Loucy (cell line): ENCODE measurements around the gene CST9L.

Experiments
- H2AFZ ChIP-seq: fragments of 200-600 bp; sonication (generic); 2 replicates; pipeline ENCODE4 v1.6.0; 2016; ENCODE audit warnings: antibody characterized with exemption, mild to moderate bottlenecking, low read length, moderate library complexity
- H3F3A ChIP-seq: fragments of 200-600 bp; 2 replicates; pipeline ENCODE4 v1.6.0; 2016; ENCODE audit warnings: antibody characterized with exemption, low read depth, mild to moderate bottlenecking
- H3K27me3 ChIP-seq: fragments of 200-600 bp; sonication (generic); 2 replicates; pipeline ENCODE4 v1.6.1; 2014; ENCODE audit warnings: low read length, mild to moderate bottlenecking; ENCODE audit not compliant: insufficient read depth, poor library complexity, severe bottlenecking
- H3K36me3 ChIP-seq: fragments of 200-600 bp; sonication (generic); 2 replicates; pipeline ENCODE4 v1.6.1; 2016; ENCODE audit warnings: low read length; ENCODE audit not compliant: insufficient read depth
- H3K4me1 ChIP-seq: fragments of 200-600 bp; sonication (generic); 2 replicates; pipeline ENCODE4 v1.5.1; 2014; ENCODE audit warnings: low read length, mild to moderate bottlenecking; ENCODE audit not compliant: insufficient read depth, poor library complexity, severe bottlenecking
- H3K4me2 ChIP-seq: fragments of 200-600 bp; sonication (generic); 2 replicates; pipeline ENCODE4 v1.6.0; 2014; ENCODE audit warnings: antibody characterized with exemption, low read length, low read depth, mild to moderate bottlenecking; ENCODE audit not compliant: poor library complexity, severe bottlenecking
- H3K4me3 ChIP-seq: fragments of 200-600 bp; sonication (generic); 2 replicates; pipeline ENCODE4 v1.5.1; 2014; ENCODE audit warnings: low read length, mild to moderate bottlenecking, mixed read lengths; ENCODE audit not compliant: poor library complexity, severe bottlenecking
- H3K79me2 ChIP-seq: fragments of 200-600 bp; sonication (generic); 2 replicates; pipeline ENCODE4 v1.6.1; 2014; ENCODE audit warnings: low read length; ENCODE audit not compliant: insufficient read depth
- H3K9ac ChIP-seq: fragments of 200-600 bp; sonication (generic); 2 replicates; pipeline ENCODE4 v1.6.0; 2014; ENCODE audit warnings: mild to moderate bottlenecking, low read depth, low read length, moderate library complexity; ENCODE audit not compliant: poor library complexity, severe bottlenecking
- H3K9me2 ChIP-seq: fragments of 200-600 bp; sonication (generic); replicated peaks from 2 replicates; pipeline ENCODE4 v1.6.1; 2016; ENCODE audit warnings: low read depth, low read length, mixed read lengths
- H3K9me3 ChIP-seq: fragments of 200-600 bp; sonication (generic); 2 replicates; pipeline ENCODE4 v1.6.1; 2014; ENCODE audit warnings: mild to moderate bottlenecking, antibody characterized with exemption, low read length, low read depth; ENCODE audit not compliant: insufficient read depth
- H4K20me1 ChIP-seq: fragments of 200-600 bp; sonication (generic); 2 replicates; pipeline ENCODE4 v1.6.0; 2014; ENCODE audit warnings: antibody characterized with exemption, low read length, mild to moderate bottlenecking; ENCODE audit not compliant: insufficient read depth, poor library complexity, severe bottlenecking
- EZH2phosphoT487 ChIP-seq: fragments of 200-600 bp; IDR thresholded peaks from 2 replicates; pipeline ENCODE4 v1.6.1; 2018; ENCODE audit warnings: antibody characterized with exemption, mild to moderate bottlenecking, moderate library complexity, borderline replicate concordance
- TF ChIP-seq, protein P1 (sequence below): fragments of 200-600 bp; sonication (generic); conservative IDR thresholded peaks from 2 replicates; pipeline ENCODE4 v1.5.1; 2014; ENCODE audit warnings: mild to moderate bottlenecking, antibody characterized with exemption, low read length

Gene CST9L

DNA sequence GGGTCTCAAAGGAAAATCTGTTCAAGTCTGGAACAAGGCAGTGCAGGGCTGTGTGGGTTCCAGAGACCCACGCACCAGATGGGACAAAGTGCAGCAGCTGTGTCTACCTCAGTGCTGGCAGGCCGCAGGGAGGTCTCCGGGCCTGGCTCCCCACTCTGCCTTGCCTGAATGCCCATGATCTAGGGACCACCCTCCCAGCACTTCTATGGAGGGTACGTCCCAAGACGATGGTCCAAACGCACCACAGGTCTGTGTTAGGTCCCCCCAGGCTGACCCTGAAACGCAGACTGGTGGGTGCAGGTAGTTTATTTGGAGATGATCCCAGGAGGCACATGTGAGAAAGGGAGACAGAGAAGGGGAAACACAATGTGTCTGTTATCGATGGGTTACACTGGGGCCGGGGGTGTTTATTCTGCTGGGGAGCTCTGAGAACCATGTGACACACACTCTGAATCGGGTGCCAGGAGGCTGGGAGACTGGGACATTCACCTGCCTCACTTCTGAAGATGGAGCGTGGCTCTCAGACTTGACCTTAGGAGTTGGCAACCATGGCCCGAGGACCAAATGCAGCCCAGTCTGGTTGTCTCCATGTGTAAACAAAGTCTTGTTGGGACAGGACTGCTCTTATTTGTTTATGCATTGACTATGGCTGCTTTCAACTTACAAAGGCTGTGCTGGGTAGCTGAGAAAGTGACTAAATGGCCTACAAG lies 21.7 kb downstream of the CST9L start:
- H3K4me3 ChIP-seq = no peak overlapping the region
- TF ChIP-seq, protein P1, sequence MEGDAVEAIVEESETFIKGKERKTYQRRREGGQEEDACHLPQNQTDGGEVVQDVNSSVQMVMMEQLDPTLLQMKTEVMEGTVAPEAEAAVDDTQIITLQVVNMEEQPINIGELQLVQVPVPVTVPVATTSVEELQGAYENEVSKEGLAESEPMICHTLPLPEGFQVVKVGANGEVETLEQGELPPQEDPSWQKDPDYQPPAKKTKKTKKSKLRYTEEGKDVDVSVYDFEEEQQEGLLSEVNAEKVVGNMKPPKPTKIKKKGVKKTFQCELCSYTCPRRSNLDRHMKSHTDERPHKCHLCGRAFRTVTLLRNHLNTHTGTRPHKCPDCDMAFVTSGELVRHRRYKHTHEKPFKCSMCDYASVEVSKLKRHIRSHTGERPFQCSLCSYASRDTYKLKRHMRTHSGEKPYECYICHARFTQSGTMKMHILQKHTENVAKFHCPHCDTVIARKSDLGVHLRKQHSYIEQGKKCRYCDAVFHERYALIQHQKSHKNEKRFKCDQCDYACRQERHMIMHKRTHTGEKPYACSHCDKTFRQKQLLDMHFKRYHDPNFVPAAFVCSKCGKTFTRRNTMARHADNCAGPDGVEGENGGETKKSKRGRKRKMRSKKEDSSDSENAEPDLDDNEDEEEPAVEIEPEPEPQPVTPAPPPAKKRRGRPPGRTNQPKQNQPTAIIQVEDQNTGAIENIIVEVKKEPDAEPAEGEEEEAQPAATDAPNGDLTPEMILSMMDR = no peak
- no peaks in the 10 kb centered on the region for H3K79me2 ChIP-seq
- H3K4me1 ChIP-seq = no peaks in the 10 kb centered on the region
- H3K27me3 ChIP-seq = no peaks in the 10 kb centered on the region
- H2AFZ ChIP-seq = no peak overlapping the region
- H3K4me2 ChIP-seq = no peak overlapping the region
- H3K36me3 ChIP-seq = no peaks in the 10 kb centered on the region
- H3K9me3 ChIP-seq = no peaks in the 10 kb centered on the region
- no peak overlapping the region for H3K9ac ChIP-seq
- no peaks in the 10 kb centered on the region for H3K9me2 ChIP-seq
- H3F3A ChIP-seq = no peaks in the 10 kb centered on the region
- H4K20me1 ChIP-seq = no peaks in the 10 kb centered on the region

DNA sequence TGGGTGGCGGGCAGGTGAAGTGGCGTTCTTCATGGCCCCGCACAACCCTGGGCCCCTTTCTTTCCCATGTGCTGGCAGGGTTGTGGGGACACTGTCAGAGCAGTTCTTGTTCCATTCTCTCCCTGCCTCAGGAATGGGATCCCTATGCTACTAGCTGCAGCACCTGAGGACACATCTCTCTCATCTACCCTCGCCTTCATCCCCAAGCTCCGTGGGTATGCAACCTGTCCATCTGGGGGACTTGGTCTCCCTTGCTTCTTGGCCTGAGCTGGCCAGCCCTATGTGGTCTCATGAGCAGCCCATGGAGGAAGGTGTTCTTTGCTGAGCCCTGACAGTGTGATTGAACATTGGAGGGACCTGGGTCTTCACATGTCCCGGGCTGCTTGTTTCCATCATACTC lies 24.2 kb downstream of the CST9L start:
- TF ChIP-seq, protein P1 = no peak
- TF ChIP-seq EZH2phosphoT487 = no peak
- H3K4me3 ChIP-seq = no peak overlapping the region

DNA sequence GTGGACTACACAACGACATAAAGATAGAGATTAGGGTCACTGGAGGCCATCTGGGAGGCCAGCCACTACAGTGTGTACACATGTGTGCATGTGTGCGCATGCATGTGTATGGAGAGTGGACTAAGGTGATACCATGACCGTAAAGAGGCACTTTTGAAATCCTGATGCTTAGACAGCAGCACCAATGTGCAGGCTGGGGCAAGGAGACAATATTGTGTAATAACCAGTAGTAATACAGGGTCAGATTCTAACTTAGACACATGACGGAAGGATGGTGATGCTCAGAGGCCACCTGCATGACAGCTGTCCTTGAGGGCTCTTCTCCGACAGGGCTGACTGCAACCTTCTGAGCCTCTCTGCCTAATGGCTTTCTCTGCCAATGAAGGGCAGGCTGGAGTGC lies 25.5 kb downstream of the CST9L start:
- Histone ChIP-seq H3K79me2 (no peaks in the 10 kb centered on the region), H4K20me1 (no peaks in the 10 kb centered on the region), H3K9me2 (no peaks in the 10 kb centered on the region), H3F3A (no peaks in the 10 kb centered on the region), H3K9me3 (no peaks in the 10 kb centered on the region), H3K4me1 (no peaks in the 10 kb centered on the region), H3K36me3 (no peaks in the 10 kb centered on the region), H2AFZ (no peak overlapping the region), H3K4me3 (no peak overlapping the region), H3K27me3 (no peaks in the 10 kb centered on the region), H3K4me2 (no peak overlapping the region), H3K9ac (no peak overlapping the region)
- TF ChIP-seq, protein P1 = no peak
- no peak for TF ChIP-seq EZH2phosphoT487

More for the DNA sequence above, 24.2 kb downstream of the CST9L start:
- no peaks in the 10 kb centered on the region for H3K79me2 ChIP-seq
- H4K20me1 ChIP-seq = no peaks in the 10 kb centered on the region
- no peaks in the 10 kb centered on the region for H3K4me1 ChIP-seq
- no peaks in the 10 kb centered on the region for H3F3A ChIP-seq
- no peaks in the 10 kb centered on the region for H3K9me2 ChIP-seq
- H3K9me3 ChIP-seq = no peaks in the 10 kb centered on the region
- H3K27me3 ChIP-seq = no peaks in the 10 kb centered on the region
- no peaks in the 10 kb centered on the region for H3K36me3 ChIP-seq
- no peak overlapping the region for H3K4me2 ChIP-seq
- no peak overlapping the region for H2AFZ ChIP-seq
- no peak overlapping the region for H3K9ac ChIP-seq
